ENCODE measurements around the gene ADGRA1.

ADGRA1 gene

GRCh38 chr10:133115453-133115842, 27.7 kb downstream of the ADGRA1 start:
- no peak for DNase-seq (ENCODE audit: low read depth)
- no peak overlapping the region for H3K4me3 ChIP-seq (ENCODE audit: low read depth, low read length)
- TF ChIP-seq CTCF (conservative IDR thresholded peaks at IDR 0.05; ENCODE audit: low read depth, low read length), result no peak

GRCh38 chr10:133115976-133116375, 28.3 kb downstream of the ADGRA1 start:
- no peak for TF ChIP-seq CTCF (conservative IDR thresholded peaks at IDR 0.05; ENCODE audit: low read depth, low read length)
- H3K4me3 ChIP-seq (ENCODE audit: low read depth, low read length), result no peak overlapping the region
- no peak for DNase-seq (ENCODE audit: low read depth)

GRCh38 chr10:133116455-133116854, 28.7 kb downstream of the ADGRA1 start:
- H3K4me3 ChIP-seq (ENCODE audit: low read depth, low read length), result no peak overlapping the region
- TF ChIP-seq CTCF (conservative IDR thresholded peaks at IDR 0.05; ENCODE audit: low read depth, low read length), result no peak
- DNase-seq (ENCODE audit: low read depth), result no peak

- no peak for TF ChIP-seq CTCF (conservative IDR thresholded peaks at IDR 0.05; ENCODE audit: low read depth, low read length)
- DNase-seq (ENCODE audit: low read depth), result no peak
Observed at GRCh38 chr10:133117036-133117687, 29.4 kb downstream of the ADGRA1 start.

GRCh38 chr10:133117688-133118071, 30.0 kb downstream of the ADGRA1 start:
- TF ChIP-seq CTCF (conservative IDR thresholded peaks at IDR 0.05; ENCODE audit: low read depth, low read length), result no peak
- DNase-seq (ENCODE audit: low read depth), result no peak
- no peak overlapping the region for H3K4me3 ChIP-seq (ENCODE audit: low read depth, low read length)

More at GRCh38 chr10:133117036-133117687, 29.4 kb downstream of the ADGRA1 start:
- no peak overlapping the region for H3K4me3 ChIP-seq (ENCODE audit: low read depth, low read length)

- no peak overlapping the region for H3K4me3 ChIP-seq (ENCODE audit: low read depth, low read length)
- TF ChIP-seq CTCF (conservative IDR thresholded peaks at IDR 0.05; ENCODE audit: low read depth, low read length), result no peak
Observed at GRCh38 chr10:133121479-133121878, 33.8 kb downstream of the ADGRA1 start.

More at GRCh38 chr10:133121479-133121878, 33.8 kb downstream of the ADGRA1 start:
- no peak for DNase-seq (ENCODE audit: low read depth)

All from choroid plexus epithelial cell (primary cell).